HL-60 (cell line): Measurements from ENCODE around the gene GUCY2F.

Experiments
- DNase-seq, 2 experiments: peaks; one replicate each; pipeline ENCODE4 v3.0.0-alpha.2; 2010 to 2020; ENCODE audit warnings: low read depth in 1 of 2, low spot score in 1 of 2
- H3K27ac ChIP-seq: fragments of 250-450 bp; sonication (Bioruptor Pico); replicated peaks from 2 replicates; pipeline ENCODE4 v1.5.1; 2020; ENCODE audit warnings: mild to moderate bottlenecking, moderate library complexity
- H3K27me3 ChIP-seq: fragments of 250-450 bp; sonication (Bioruptor Pico); 2 replicates; pipeline ENCODE4 v1.5.1; 2021; ENCODE audit warnings: mild to moderate bottlenecking, moderate library complexity; ENCODE audit not compliant: insufficient read depth, poor library complexity, severe bottlenecking
- H3K4me3 ChIP-seq: replicated peaks from 2 replicates; pipeline ENCODE4 v1.5.1; 2011; ENCODE audit warnings: mild to moderate bottlenecking, control low read depth, low read length; ENCODE audit not compliant: insufficient read depth
- CTCF ChIP-seq: IDR thresholded peaks from one replicate; pipeline ENCODE4 v1.5.1; 2011; ENCODE audit warnings: low read length, control low read depth, inconsistent platforms; ENCODE audit not compliant: insufficient read depth
- GABPA ChIP-seq: IDR thresholded peaks from 2 replicates; pipeline ENCODE4 v1.6.1; 2012; ENCODE audit warnings: low read depth
- POLR2AphosphoS5 ChIP-seq: IDR thresholded peaks from 2 replicates; pipeline ENCODE4 v1.6.1; 2012; ENCODE audit warnings: low read depth
- SPI1 ChIP-seq: IDR thresholded peaks from 2 replicates; pipeline ENCODE4 v1.6.1; 2012; ENCODE audit warnings: low read depth, mild to moderate bottlenecking, borderline replicate concordance
- TF ChIP-seq, protein P1 (sequence below): IDR thresholded peaks from 2 replicates; pipeline ENCODE4 v1.6.1; 2012; ENCODE audit warnings: low read depth; ENCODE audit not compliant: insufficient replicate concordance

Gene GUCY2F

GRCh38 chrX:109389917-109390316 is 92.0 kb downstream of the GUCY2F start:
- DNase-seq: no peak
- Histone ChIP-seq H3K4me3 (no peak overlapping the region), H3K27ac (no peak overlapping the region), H3K27me3 (no peaks in the 10 kb centered on the region)
- TF ChIP-seq POLR2AphosphoS5 (no peak), GABPA (no peak), CTCF (no peak), SPI1 (no peak)
- TF ChIP-seq, protein P1, sequence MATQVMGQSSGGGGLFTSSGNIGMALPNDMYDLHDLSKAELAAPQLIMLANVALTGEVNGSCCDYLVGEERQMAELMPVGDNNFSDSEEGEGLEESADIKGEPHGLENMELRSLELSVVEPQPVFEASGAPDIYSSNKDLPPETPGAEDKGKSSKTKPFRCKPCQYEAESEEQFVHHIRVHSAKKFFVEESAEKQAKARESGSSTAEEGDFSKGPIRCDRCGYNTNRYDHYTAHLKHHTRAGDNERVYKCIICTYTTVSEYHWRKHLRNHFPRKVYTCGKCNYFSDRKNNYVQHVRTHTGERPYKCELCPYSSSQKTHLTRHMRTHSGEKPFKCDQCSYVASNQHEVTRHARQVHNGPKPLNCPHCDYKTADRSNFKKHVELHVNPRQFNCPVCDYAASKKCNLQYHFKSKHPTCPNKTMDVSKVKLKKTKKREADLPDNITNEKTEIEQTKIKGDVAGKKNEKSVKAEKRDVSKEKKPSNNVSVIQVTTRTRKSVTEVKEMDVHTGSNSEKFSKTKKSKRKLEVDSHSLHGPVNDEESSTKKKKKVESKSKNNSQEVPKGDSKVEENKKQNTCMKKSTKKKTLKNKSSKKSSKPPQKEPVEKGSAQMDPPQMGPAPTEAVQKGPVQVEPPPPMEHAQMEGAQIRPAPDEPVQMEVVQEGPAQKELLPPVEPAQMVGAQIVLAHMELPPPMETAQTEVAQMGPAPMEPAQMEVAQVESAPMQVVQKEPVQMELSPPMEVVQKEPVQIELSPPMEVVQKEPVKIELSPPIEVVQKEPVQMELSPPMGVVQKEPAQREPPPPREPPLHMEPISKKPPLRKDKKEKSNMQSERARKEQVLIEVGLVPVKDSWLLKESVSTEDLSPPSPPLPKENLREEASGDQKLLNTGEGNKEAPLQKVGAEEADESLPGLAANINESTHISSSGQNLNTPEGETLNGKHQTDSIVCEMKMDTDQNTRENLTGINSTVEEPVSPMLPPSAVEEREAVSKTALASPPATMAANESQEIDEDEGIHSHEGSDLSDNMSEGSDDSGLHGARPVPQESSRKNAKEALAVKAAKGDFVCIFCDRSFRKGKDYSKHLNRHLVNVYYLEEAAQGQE: no peak

DNA sequence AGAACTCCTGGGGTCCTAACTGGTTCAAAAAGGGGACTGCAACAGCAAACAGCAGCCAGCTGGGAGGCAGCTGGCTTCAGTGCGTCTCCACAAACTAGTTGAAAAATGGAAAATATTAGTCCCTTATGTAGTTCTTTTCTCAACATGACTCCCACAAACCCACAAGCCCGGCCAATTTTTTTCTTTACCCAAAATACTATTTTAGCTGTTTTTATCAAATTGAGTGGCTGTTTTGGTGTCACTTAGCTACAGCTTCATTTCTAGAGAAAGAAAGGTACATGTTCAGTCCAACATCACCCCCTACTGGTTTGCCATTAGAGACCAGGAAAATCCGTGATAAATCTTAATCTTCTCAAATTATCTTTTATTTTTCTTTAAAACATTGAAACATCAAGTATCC is 97.2 kb downstream of the GUCY2F start:
- H3K27ac ChIP-seq: no peak overlapping the region
- DNase-seq: no peak
- H3K4me3 ChIP-seq: no peak overlapping the region
- TF ChIP-seq SPI1 (no peak), GABPA (no peak), CTCF (no peak)
- no peaks in the 10 kb centered on the region for H3K27me3 ChIP-seq

DNA sequence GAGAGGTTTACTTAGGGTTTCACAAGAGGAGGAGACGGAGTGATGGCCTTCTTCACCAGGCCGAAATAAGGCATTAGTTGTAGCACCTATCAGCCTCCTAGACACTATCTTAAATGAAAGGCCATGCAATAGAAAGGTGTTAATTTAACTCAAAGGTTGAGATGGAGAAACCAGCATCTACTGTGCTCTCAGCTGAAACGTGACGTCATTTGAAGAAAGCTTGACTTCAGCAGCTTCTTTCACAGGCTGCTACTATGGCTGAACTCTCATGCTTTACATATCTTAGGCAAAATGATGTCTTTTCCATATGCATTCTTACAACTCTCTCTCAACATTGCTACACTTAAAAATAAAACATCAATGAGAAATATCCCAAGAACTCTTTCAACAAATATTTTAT is 99.6 kb downstream of the GUCY2F start:
- H3K27ac ChIP-seq: no peak overlapping the region
- no peaks in the 10 kb centered on the region for H3K27me3 ChIP-seq
- TF ChIP-seq POLR2AphosphoS5: no peak
- no peak for TF ChIP-seq SPI1
- TF ChIP-seq, protein P1: no peak
- no peak for TF ChIP-seq GABPA
- TF ChIP-seq CTCF: no peak
- no peak overlapping the region for H3K4me3 ChIP-seq
- DNase-seq: no peak

DNA sequence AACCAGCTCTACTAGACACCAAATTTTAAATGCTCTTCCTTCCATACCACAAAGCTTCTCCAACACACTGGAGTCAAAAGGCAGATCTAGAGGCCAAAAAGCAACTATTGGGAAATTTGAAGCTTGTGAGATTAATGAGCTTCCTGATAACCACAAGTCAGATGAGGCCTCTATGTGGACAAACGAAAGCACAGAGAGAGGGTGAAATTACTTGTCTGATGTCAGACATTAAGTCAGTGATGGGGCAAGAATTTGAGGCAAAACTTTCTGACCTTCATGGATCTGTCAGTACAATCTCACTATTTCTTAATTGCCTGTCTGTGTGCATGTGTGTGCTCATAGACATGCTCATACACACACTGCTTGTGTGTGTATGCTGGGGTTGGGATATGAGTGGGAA is 103.6 kb downstream of the GUCY2F start:
- Histone ChIP-seq H3K27me3 (no peaks in the 10 kb centered on the region), H3K27ac (no peak overlapping the region), H3K4me3 (no peak overlapping the region)
- no peak for TF ChIP-seq SPI1
- no peak for TF ChIP-seq CTCF
- TF ChIP-seq POLR2AphosphoS5: no peak
- TF ChIP-seq, protein P1: no peak
- no peak for TF ChIP-seq GABPA
- peak in 1 of 2 experiments; percentile 6 for DNase-seq
